ENCODE measurements around the gene RIPOR3. TPM values are rescaled to one million over a fixed set of nuclear protein-coding genes. Genes with fewer than 3 reads are reported as not detected.

RIPOR3 gene
- polyA plus RNA-seq, 1 donor from 2014 or later, result not detected

- H4K20me1 ChIP-seq (ENCODE audit: insufficient read depth), result no peaks in the 10 kb centered on the region
- peaks cover 10% of the 10 kb centered on the region for H3K79me2 ChIP-seq (replicated peaks; ENCODE audit: insufficient read depth, low read length)
- no peaks in the 10 kb centered on the region for H3K9me3 ChIP-seq (ENCODE audit: low read length)
- no peak overlapping the region for H3K4me3 ChIP-seq (ENCODE audit: low read length)
- TF ChIP-seq REST (IDR thresholded peaks at IDR 0.05; ENCODE audit: borderline replicate concordance) (no peak), EZH2 (IDR thresholded peaks at IDR 0.05; ENCODE audit: borderline replicate concordance, insufficient read depth, low read length, poor library complexity, severe bottlenecking) (no peak), SMC3 (conservative IDR thresholded peaks at IDR 0.05; ENCODE audit: poor library complexity) (no peak), TAF1 (IDR thresholded peaks at IDR 0.05; ENCODE audit: low read depth) (no peak)
- no peaks in the 10 kb centered on the region for H3K27me3 ChIP-seq (ENCODE audit: insufficient read depth, low read depth, low read length)
- no peak overlapping the region for H2AFZ ChIP-seq (ENCODE audit: low read depth, low read length)
- no peaks in the 10 kb centered on the region for H3K9me2 ChIP-seq (ENCODE audit: insufficient read depth, low read length)
- peaks cover 5% of the 10 kb centered on the region for H3F3A ChIP-seq (ENCODE audit: insufficient read depth, low read length, poor library complexity, severe bottlenecking)
- H3K36me3 ChIP-seq (ENCODE audit: insufficient read depth, low read length), result peaks cover 6% of the 10 kb centered on the region
- H3K4me2 ChIP-seq (ENCODE audit: low read length), result no peak overlapping the region
- no peak overlapping the region for H3K27ac ChIP-seq (ENCODE audit: low read length)
- no peak overlapping the region for H3K9ac ChIP-seq (ENCODE audit: low read length)
These were observed 132.2 kb downstream of the RIPOR3 start for GRCh38 chr20:50559149-50559548.

GRCh38 chr20:50558483-50558925, 132.8 kb downstream of the RIPOR3 start:
- Histone ChIP-seq H3K79me2 (replicated peaks; ENCODE audit: insufficient read depth, low read length) (peaks cover 16% of the 10 kb centered on the region), H4K20me1 (ENCODE audit: insufficient read depth) (no peaks in the 10 kb centered on the region), H3K4me2 (ENCODE audit: low read length) (no peak overlapping the region), H3K27me3 (ENCODE audit: insufficient read depth, low read depth, low read length) (no peaks in the 10 kb centered on the region), H3K9ac (ENCODE audit: low read length) (no peak overlapping the region), H3K27ac (ENCODE audit: low read length) (no peak overlapping the region), H3K9me3 (ENCODE audit: low read length) (no peaks in the 10 kb centered on the region), H3K9me2 (ENCODE audit: insufficient read depth, low read length) (no peaks in the 10 kb centered on the region), H3K4me3 (ENCODE audit: low read length) (no peak overlapping the region), H3F3A (ENCODE audit: insufficient read depth, low read length, poor library complexity, severe bottlenecking) (peaks cover 5% of the 10 kb centered on the region), H2AFZ (ENCODE audit: low read depth, low read length) (no peak overlapping the region), H3K36me3 (ENCODE audit: insufficient read depth, low read length) (peaks cover 6% of the 10 kb centered on the region)
- TF ChIP-seq RAD21 (conservative IDR thresholded peaks at IDR 0.05) (no peak), MXI1 (conservative IDR thresholded peaks at IDR 0.05; ENCODE audit: poor library complexity, severe bottlenecking) (no peak), POLR2AphosphoS5 (IDR thresholded peaks at IDR 0.05) (no peak), TAF1 (IDR thresholded peaks at IDR 0.05; ENCODE audit: low read depth) (no peak), EP300 (conservative IDR thresholded peaks at IDR 0.05; ENCODE audit: poor library complexity, severe bottlenecking) (no peak), EZH2 (IDR thresholded peaks at IDR 0.05; ENCODE audit: borderline replicate concordance, insufficient read depth, low read length, poor library complexity, severe bottlenecking) (no peak), CTCF (IDR thresholded peaks at IDR 0.05; ENCODE audit: poor library complexity, severe bottlenecking) (no peak), SMC3 (conservative IDR thresholded peaks at IDR 0.05; ENCODE audit: poor library complexity) (no peak), REST (IDR thresholded peaks at IDR 0.05; ENCODE audit: borderline replicate concordance) (no peak)
